SU-DHL-6 (cell line): Measurements from ENCODE around the gene RNF217.

ENCODE experiments used
- CTCF ChIP-seq: fragments of 200-600 bp; sonication (generic); IDR thresholded peaks from one replicate; pipeline ENCODE4 v1.5.1; 2017; ENCODE audit warnings: antibody characterized with exemption, mild to moderate bottlenecking, low read length, moderate library complexity; ENCODE audit not compliant: insufficient read depth, poor library complexity, severe bottlenecking
- EZH2phosphoT487 ChIP-seq: fragments of 200-600 bp; sonication (generic), shearing (Covaris generic); conservative IDR thresholded peaks from 2 replicates; pipeline ENCODE4 v1.6.1; 2018; ENCODE audit warnings: mild to moderate bottlenecking, antibody characterized with exemption, low read length, moderate library complexity, mixed read lengths

- no peak for TF ChIP-seq CTCF
- TF ChIP-seq EZH2phosphoT487 = no peak
Measured at GRCh38 chr6:125088963-125089362, 126.7 kb downstream of the RNF217 start.
